NCI-H524 (cell line): ENCODE measurements around the gene CHN2.

Experiments
- DNase-seq, 2 experiments: peaks; one replicate each; lab custom pipeline; 2025; lab: John Stamatoyannopoulos, UW

The CHN2 gene

DNA sequence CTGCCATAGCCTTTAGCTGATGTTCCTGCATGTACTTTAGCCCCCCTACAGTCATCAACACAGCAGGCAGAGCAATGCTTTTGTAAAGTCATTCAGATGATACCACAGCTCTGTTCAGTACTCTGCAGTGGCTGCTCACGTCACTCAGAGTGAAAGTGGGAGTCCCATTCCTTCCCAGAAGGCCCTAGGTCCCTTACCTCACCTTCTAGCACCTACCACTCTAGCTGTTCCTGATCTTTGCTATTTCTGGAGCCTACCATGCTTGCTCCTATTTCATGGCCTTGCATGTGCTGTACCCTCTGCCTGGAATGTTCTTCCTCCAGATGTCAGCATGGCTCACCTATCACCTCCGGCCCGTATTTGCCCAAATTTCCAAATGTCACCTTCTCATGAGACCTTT lies 274.7 kb downstream of the CHN2 start:
- no peak for DNase-seq

DNA sequence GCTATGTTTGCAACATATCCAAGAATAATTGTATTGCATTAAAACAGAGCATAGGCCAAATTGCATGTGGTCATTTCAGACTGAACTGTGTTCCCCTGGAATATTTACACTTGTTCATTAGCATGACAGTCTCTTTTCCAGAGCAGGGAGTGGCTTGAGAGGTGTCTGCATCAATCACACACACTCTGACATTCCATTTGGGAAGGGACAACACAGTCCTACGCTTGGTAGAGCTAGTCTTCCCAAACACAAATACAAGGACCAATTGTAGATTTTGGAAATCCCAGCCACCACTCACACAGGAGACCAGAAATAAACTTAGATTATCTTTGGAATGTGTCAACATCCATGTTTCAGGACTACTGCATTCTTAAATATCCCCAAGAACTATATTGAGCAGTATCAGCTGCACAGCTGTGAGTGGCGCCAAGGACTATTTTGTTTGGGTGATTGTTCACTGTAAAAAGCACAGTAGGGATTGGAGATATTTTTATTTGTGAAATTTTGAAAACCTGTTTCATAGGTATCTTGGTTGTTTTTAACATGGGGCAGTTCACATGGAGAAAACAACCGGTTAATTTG lies 275.5 kb downstream of the CHN2 start:
- no peak for DNase-seq

DNA sequence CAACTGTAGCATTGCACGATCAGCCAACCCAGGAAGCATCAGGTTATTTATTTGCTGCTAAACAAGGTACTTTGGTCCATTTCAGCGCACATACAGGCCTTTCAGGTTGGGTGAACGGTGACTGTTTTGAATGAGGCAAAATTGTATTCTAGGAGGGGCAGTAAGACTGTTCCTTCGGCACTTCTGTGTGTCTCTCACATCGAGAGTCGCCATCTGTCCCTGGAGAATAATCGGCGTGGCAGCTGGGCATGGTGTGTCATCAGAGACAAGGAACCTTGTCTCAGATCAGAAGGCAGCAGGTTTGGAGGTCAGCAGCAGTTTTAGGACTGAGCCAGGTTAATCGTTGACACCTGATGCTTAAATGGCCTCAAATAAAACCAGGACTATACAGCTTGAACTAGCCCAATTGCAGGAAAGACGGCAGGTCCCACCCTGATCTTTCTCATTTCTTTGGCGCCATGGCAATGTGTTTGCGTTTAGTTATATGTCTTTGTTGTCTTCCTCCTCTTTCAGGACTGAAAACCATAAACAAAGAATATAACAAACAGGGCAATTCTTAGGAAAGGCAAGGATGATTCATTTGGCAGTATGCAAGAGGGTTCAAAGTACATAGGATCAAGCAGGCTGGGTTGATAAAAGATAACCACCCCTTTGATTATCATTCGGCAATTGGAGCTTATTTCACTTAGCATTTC lies 277.0 kb downstream of the CHN2 start:
- peak; percentile 86 to 91 for DNase-seq

DNA sequence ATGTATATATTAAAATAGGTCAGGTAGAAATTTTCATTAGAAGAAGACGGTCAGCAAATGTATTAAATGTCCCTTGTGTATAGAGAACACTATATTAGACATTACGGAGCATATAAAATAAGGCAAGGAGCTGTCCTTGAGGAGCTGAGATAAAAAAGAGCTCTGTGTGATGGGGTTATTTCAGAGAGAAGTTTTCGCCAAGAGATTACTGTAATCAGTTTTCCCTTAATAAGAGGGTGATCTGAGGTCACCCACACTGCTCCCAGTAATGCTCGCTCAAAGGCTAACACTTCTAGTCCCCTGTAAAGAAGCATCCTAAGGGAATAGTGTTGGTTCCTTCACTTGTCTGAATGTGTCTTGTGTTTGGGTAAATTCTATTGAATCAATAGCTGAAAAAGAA lies 282.3 kb downstream of the CHN2 start:
- no peak for DNase-seq

DNA sequence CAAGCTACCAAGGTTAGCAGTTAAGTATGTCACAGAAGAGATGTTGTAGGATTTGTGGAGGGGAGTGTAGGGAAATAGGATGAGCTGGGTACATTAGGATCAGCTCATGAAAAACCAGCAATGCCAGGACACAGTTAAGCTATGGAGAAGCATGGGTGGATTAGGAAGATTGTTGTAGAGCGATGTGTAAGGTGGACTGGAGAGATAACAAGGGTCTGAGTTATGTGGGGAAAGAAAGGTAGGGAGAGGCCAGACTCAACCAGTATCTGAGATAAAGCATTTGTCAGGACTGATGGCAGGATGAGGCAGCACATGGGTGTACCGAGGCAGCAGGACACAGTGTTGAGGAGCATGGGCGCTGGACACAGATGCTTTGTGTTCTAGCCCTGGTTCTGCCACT lies 283.7 kb downstream of the CHN2 start:
- DNase-seq, result no peak

DNA sequence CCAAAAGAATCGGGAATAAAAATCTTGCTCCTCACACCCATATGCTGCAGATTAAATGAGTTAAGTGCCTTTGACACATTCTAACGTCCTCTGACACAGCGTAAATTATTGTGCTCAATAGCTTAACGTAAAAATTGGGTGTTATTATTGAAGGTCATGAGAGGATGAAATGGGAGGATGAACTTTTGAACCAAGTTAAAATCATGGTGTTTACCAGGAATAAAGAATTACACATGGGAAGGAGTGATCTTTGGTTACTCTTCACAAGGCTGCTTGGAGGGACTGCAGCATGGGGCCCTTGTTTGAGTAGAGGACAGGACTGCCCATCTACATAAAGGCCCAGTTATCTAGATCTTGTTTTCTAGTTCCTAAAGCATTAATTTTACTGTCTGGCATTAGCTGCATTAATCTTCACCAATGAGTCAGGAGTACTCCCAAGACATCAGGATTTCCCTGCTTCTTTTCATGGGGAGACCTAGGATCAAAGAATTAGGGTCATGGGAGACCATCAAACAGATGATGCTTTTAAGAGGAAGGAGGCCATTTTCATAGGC lies 284.2 kb downstream of the CHN2 start:
- no peak for DNase-seq

DNA sequence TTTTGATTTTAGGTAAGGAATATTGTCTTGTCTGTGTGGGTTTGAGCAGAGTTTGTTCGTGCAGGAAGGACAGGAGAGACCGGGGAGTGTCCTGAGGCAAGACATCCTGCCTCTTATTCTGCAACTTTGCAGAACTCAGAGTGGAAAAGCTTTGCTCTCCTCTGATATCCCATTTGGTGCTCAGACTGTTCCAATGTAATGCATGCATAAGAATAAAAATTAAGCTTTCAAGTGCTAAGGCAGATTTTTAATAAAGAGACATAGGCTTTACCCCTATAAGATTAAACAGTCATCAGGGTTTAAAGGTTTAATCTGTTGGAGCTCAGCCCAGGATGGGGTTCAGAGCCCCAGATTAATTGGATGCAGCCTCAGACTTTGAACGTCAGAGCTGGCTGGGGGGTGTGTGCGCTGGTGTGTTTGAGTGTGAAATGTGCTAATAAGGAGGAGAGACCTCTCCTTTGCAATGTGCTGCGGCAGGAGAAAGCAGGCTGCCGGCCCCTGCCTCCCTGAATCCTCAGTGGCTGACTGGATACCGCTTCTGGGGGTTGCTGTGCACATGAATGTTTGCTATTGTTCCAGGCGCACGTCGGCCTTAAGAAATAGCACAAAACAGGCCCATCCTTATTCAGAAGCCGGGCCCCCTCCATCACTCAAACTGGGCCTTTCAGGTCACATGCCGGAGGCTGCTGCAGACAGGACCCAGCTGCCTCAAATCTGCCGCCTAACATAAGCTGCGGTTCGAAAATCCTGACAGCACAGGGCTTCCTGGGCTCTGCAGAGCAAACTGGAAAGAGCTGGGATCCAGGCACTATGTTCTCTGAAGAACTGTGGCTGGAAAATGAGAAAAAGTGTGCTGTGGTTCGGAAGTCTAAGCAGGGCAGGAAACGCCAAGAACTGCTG lies 285.0 kb downstream of the CHN2 start:
- peak in 1 of 2 experiments; percentile 19 for DNase-seq

DNA sequence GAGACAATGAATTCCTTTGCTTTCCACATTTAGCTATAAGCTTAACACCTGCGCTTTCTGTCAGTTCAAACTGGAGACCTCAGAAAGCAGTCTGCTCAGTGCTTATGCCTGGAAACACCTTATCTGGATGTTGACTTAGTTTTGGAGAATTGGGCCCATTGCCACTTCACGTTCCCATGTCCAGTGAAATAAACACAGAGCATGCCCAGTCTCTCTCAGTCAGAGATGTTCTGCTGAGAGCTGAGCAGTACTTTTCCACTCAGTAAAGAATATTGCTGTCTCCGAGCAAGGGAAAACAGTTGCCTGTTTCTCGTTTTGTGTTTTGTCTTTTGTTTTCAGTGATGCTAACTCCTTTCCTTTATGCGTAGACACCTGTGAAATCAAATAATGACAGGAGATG lies 285.9 kb downstream of the CHN2 start:
- DNase-seq, result no peak

DNA sequence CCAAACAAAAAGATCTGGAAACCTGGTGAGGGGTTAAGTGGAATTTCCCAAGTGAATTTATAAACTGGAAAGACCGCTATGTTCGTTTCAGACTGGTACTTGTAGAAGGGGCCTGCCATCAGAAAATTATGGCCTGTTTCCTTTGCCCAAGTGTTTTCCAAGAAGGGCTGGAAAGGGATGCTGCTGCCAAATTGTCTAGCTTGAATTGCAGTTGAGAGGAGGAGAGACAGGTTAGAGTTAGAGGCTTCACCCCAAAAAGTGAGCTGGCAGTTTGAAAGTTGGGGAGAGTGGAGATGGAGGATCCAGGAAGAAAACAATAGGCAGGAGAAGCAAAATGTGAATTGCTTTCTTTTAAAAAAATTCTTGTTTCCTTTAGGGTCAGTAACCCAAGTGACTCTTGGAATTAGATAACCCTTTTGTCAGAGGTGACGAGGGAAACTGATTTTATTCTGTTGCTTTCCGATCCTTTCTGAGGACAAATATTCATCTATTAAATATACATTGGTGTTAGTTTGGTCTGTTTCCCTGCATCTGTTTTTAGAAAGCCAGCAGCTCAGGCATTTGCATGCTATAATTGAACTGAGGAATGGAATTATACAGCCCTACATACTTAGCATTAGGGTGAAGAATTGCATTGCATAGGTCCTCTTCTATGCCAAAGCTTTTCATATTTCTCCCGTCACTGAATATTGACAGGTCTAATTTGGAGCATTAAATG lies 286.5 kb downstream of the CHN2 start:
- DNase-seq, result no peak

DNA sequence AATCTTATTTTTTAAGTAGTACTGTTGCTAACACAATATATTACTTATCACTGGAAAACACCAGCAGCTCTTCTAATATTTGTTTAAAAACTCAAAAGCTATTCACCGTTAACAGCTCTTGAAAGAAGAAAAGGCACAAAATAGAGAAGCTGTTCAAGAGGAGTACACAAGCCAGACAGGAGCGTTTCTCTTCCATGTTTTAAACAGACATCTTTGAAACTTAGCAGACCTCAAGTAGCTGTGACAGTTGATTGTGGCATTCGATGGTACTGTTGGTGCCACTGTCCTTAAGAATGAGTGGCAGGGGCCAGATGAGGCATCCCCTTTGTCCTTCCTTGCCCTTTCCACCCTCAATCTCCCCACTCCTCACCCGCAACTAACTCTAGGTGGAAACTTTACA lies 287.5 kb downstream of the CHN2 start:
- DNase-seq, result no peak

DNA sequence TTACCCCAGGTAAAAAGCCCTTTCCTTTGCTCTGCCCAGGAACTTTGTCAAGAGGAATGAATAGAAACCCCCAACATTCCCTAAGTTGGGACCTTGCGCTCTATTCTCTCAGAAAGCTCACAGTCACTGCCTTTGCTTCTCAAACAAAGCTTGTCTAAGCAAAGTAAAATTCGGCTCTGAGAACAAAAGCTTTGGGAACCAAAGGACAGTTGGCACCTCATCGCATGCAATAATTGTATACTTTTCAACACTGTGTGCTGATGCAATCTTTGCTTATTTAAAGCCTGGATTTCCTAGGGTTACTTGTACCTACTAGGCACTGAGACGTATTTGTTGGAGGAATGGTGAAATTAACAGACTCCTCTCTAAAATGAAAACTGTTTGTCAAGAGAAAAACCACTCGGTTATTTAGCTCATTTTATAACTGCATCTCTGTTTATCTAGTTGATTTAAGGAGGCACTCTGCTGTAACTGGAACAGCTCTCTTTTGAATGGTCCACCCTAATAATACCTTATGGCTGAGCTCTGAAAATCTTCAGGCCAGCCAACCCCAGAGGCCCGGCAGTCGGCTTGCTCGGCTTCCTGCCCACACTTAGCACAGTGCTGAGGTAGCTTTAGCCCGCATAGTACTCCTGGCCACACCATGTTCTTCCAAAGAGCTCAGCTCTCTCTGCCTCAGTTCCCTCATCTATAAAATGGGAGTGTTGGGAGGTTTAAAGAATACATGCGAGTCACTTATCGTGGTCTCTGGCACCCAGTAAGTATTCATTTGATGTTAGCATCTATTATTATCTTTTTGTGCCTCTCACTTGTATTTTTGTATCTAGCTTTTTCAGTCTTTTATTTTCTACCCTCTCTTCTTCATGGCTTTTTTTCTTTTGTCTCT lies 288.9 kb downstream of the CHN2 start:
- no peak for DNase-seq

DNA sequence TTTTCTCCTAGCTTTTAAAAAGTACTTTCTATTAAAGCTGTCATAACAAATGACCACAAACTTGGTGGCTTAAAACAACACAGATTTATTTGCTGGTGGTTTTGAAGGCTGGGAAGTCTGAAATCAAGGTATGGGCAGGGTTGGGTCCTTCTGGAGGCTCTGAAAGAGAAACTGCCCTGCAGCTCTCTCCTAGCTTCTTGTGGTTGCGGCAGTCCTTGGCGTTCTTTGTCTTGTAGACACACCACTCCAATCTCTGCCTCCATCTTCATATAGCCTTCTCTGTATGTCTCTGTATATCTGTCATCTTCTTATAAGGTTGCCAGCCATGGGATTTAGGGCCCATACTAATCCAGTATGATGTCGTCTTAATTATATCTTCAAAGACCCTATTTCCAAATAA lies 289.7 kb downstream of the CHN2 start:
- no peak for DNase-seq

DNA sequence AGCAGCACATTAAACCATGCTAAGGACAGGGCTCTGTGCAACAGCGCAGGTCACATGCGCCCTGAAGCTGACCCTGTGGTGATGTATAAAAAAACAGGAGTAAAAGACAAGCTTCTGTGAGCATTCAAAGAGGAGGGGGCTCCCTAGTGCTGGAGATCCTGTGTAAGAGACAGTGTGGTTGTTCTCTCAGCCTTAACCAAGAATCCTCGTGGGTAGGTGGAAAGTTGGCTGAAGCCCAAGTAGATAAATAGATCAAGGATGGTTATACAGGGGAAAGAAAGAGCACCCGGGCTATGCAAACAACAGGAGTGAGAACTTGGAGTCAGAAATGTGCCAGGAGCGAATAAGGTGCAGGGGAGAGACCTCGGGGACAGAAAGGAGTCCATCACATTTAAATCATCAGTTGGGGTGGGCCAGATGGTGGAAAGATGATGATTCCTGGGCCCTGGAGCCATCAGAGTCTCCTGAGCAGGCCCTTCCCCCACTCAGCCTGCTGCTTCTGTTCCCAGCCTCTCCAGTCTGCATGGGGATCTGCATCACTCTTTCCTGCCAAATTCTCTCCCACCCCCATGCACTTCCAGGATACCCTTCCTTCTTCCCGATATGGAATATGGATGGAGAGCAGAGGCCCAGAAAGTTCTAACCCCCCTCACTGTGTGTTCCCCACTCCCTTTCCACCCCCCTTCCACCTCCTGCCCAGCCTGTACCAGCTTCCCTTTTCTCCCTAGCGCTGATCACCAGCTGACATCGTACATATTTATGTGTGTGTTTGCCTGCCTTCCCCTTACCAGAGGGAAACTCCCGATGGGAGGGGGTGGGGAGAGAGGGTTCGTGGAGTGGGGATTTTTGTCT lies 291.0 kb downstream of the CHN2 start:
- peak in 1 of 2 experiments; percentile 13 for DNase-seq

DNA sequence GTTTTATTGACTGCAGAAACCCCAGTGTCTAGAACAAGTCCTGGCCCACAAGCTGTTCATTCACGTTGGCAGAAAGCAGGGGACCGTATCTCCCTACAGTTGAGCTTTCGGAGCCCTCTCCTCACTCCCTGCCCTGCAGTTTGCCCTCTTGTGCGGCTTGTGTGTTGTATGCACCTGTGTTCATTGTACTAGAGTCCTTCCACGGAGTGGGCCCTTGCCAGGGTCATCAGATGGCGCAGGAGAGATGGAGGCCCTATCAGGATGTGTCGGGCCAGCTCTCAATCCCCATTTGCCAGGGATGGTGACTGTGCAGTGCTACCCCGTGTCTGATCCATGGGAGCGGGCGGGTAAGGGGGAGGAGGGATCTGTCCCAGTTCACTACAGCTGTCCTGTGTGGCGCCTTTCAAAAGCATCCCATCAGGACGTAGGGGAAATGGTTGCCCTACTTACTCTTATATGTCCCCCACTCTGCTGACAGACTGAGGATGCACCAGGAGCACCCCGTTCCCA lies 291.7 kb downstream of the CHN2 start:
- DNase-seq, result no peak

DNA sequence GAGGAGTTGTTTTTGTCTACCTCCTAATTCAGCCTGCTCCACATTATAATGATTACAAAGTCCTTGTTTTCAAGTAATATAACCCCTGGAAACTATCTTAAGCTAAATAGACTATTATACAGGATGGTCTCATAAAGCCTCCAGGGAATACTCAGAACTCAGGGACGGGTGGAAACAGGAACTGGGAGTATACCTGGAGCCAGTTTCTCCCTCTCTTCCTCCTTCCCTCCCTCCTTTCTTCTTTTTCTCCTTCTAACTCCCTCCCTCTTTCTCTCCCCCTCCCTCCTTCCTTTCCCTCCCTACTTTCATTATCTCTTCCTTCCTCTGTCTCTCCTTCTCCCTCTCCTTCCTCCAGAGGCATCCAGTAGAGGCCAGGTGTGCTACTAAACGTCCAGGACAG lies 292.8 kb downstream of the CHN2 start:
- DNase-seq, result no peak

DNA sequence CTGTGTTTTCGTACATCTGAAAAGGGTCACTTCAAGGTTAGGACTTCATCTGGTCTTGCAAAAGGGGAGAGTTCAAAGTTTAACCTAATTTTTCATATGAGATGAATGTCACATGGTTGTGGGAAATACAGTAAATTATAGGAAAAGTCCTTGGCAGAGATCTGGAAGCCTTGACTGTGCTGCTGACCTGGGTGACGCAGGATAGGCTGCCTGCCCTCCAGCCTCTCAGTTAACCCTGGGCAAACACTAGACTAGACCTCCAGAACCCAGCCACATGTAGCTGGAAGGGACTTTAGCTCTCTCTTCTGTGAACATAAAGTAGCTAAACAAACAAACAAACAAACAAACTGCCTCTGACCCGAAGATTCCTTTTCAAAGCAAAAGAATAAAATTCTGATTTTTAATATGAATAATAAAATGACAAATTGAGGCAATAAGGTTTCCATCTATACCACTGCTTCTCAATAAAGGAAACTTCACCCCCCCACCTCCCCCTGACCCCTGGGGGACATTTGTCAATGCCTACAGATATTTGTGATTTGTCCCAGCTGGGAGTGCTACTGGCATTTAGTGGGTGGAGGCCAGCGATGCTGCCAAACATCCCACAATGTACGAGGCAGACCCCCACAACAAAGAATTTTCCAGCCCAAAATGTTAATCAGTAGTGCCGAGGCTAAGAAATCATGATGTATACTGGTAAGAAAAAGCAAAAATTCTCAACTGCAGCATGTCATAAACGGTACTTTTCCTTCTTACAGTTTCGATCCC lies 293.8 kb downstream of the CHN2 start:
- DNase-seq, result no peak

DNA sequence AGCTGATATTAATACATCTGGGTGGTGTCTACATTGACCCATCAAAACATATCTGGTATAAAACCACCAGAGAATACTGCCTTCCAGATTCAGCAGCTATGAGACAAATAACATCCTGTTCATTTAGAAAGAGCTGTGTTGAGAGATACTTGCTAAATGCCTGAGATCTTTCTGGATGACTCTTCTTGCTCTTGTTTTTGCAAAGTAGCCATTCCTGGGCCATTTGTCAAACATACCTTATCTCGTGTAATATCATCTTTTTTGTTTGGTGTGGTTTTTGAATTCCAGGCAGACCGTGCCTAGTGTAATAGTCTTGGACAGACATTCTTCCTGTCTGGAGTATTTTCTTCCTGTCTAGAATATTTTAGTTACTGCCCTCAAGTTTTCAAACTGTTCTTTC lies 294.4 kb downstream of the CHN2 start:
- no peak for DNase-seq

DNA sequence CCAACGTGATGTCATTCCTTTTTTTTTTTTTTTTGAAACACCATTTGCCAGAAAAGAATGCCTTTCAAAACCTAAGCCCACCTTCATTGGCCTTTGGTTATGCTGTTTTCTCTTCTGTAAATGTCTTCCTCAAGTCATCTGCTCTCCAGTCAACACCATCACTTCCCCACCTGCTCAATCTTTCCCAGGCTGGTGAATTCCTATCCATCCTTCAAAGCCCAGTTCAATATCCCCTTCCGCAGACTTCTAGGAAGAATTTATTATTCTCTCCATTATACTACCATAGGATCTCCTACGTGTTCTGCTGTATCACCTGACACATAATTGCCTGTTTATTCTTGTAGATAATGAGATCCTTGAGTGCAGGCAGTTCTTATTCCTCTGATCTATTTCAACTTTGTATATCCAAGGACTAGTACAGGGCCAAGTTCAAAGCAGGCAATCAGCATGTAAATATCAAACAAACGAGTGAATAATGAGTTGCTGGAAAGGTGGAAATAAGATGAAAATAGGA lies 295.6 kb downstream of the CHN2 start:
- DNase-seq, result no peak

DNA sequence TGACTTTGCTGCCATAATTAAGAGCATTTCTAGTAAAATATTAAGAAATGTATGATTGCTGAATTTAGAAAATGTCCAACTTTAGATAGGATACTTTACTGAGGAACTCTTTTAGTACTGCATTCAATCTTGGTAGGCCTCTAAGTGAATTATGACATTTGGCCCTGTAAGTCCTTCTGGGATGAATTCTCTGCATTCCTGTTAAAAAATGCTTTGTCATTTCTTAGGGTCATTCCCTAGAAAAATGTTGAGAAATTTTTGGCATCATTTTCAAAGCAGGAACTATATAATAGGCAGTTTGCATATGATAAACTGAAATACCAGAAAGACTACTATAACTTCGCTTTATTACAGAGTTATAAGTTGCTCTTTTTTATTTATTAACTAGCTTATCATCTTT lies 299.8 kb downstream of the CHN2 start:
- DNase-seq, result no peak
